Karpas-422 (cell line): ENCODE data around the gene IFRD1. TPM values are rescaled to one million over a fixed set of nuclear protein-coding genes. Genes with fewer than 3 reads are reported as not detected.
"Not testable (repeated sequence)": the region's sequence is repeated elsewhere in the genome, so short reads cannot be mapped to it uniquely, and the experiment has no call there.

ENCODE experiments used
- DNase-seq: peaks from one replicate; pipeline ENCODE4 v3.0.0-alpha.2; 2015
- H2AFZ ChIP-seq: fragments of 200-600 bp; sonication (generic); 2 replicates; pipeline ENCODE4 v1.6.1; 2014; ENCODE audit warnings: antibody characterized with exemption, low read length, mixed read lengths
- H3K27ac ChIP-seq: fragments of 200-600 bp; sonication (generic); 2 replicates; pipeline ENCODE4 v1.5.1; 2014; ENCODE audit warnings: mild to moderate bottlenecking, low read length, moderate library complexity
- H3K27me3 ChIP-seq: fragments of 200-600 bp; sonication (generic); 2 replicates; pipeline ENCODE4 v1.6.1; 2014; ENCODE audit warnings: low read length, mixed read lengths
- H3K36me3 ChIP-seq: fragments of 200-600 bp; sonication (generic); 2 replicates; pipeline ENCODE4 v1.6.1; 2014; ENCODE audit warnings: low read length, mixed read lengths; ENCODE audit not compliant: insufficient read depth
- H3K4me1 ChIP-seq: fragments of 200-600 bp; sonication (generic); 2 replicates; pipeline ENCODE4 v1.6.1; 2014; ENCODE audit warnings: mild to moderate bottlenecking, low read length, mixed read lengths
- H3K4me2 ChIP-seq: fragments of 200-600 bp; sonication (generic); 2 replicates; pipeline ENCODE4 v1.6.1; 2014; ENCODE audit warnings: low read length, low read depth, mild to moderate bottlenecking; ENCODE audit not compliant: poor library complexity, severe bottlenecking
- H3K4me3 ChIP-seq: fragments of 200-600 bp; sonication (generic); 2 replicates; pipeline ENCODE4 v1.5.1; 2014; ENCODE audit warnings: mild to moderate bottlenecking, antibody characterized with exemption, low read length, mixed read lengths
- H3K79me2 ChIP-seq: fragments of 200-600 bp; sonication (generic); 2 replicates; pipeline ENCODE4 v1.6.1; 2014; ENCODE audit warnings: mild to moderate bottlenecking, low read length, mixed read lengths
- H3K9ac ChIP-seq: fragments of 200-600 bp; sonication (generic); 2 replicates; pipeline ENCODE4 v1.6.0; 2014; ENCODE audit warnings: low read length
- H3K9me2 ChIP-seq: fragments of 200-600 bp; sonication (generic), shearing (Covaris generic); replicated peaks from 2 replicates; pipeline ENCODE4 v1.6.0; 2014; ENCODE audit warnings: mild to moderate bottlenecking, low read length, moderate library complexity; ENCODE audit not compliant: insufficient read depth
- H3K9me3 ChIP-seq: fragments of 300-700, 200-600 bp; sonication (generic); 2 replicates; pipeline ENCODE4 v1.6.1; 2014; ENCODE audit warnings: low read length, mixed read lengths
- H4K20me1 ChIP-seq: fragments of 200-600 bp; sonication (generic); 2 replicates; pipeline ENCODE4 v1.6.1; 2014; ENCODE audit warnings: mild to moderate bottlenecking, antibody characterized with exemption, low read length, low read depth; ENCODE audit not compliant: insufficient read depth
- total RNA-seq: library from RNA; depleted of rRNA; stranded (reverse); fragments of >200 nt; shearing (Covaris generic); gene quantifications from 2 replicates; pipeline ENCODE4 v1.2.3, GENCODE V29; 2014; ENCODE audit warnings: low replicate concordance

IFRD1 gene
- total RNA-seq, 1 experiment from 2014 or later, result 57.4 TPM

GRCh38 chr7:112510743-112511110 lies 60.5 kb downstream of the IFRD1 start:
- Histone ChIP-seq H3K27me3 (no peaks in the 10 kb centered on the region), H4K20me1 (no peaks in the 10 kb centered on the region), H3K4me2 (no peak overlapping the region), H3K79me2 (no peaks in the 10 kb centered on the region), H2AFZ (no peak overlapping the region), H3K4me1 (no peaks in the 10 kb centered on the region), H3K4me3 (no peak overlapping the region), H3K36me3 (no peaks in the 10 kb centered on the region), H3K9me2 (no peaks in the 10 kb centered on the region), H3K27ac (no peak overlapping the region), H3K9me3 (no peaks in the 10 kb centered on the region), H3K9ac (no peak overlapping the region)
- DNase-seq, result no peak

- Histone ChIP-seq H4K20me1 (no peaks in the 10 kb centered on the region), H3K27ac (no peak overlapping the region), H3K4me2 (no peak overlapping the region), H3K9me3 (no peaks in the 10 kb centered on the region), H3K4me3 (no peak overlapping the region), H3K9me2 (no peaks in the 10 kb centered on the region), H3K36me3 (no peaks in the 10 kb centered on the region), H3K27me3 (no peaks in the 10 kb centered on the region), H3K4me1 (no peaks in the 10 kb centered on the region), H3K9ac (no peak overlapping the region), H3K79me2 (no peaks in the 10 kb centered on the region), H2AFZ (no peak overlapping the region)
- DNase-seq, result no peak
Observed at GRCh38 chr7:112511451-112512202, 61.4 kb downstream of the IFRD1 start.

- H3K36me3 ChIP-seq, result no peaks in the 10 kb centered on the region
- no peaks in the 10 kb centered on the region for H3K9me2 ChIP-seq
- no peaks in the 10 kb centered on the region for H3K27me3 ChIP-seq
- H3K4me1 ChIP-seq, result no peaks in the 10 kb centered on the region
- no peak for DNase-seq
- H3K9ac ChIP-seq, result no peak overlapping the region
- no peak overlapping the region for H3K4me3 ChIP-seq
- H3K79me2 ChIP-seq, result no peaks in the 10 kb centered on the region
- no peaks in the 10 kb centered on the region for H4K20me1 ChIP-seq
- no peaks in the 10 kb centered on the region for H3K9me3 ChIP-seq
- H3K4me2 ChIP-seq, result no peak overlapping the region
- H2AFZ ChIP-seq, result no peak overlapping the region
- no peak overlapping the region for H3K27ac ChIP-seq
Observed at GRCh38 chr7:112512451-112513210, 62.4 kb downstream of the IFRD1 start.

- H4K20me1 ChIP-seq, result no peaks in the 10 kb centered on the region
- no peaks in the 10 kb centered on the region for H3K27me3 ChIP-seq
- no peaks in the 10 kb centered on the region for H3K9me3 ChIP-seq
- H3K36me3 ChIP-seq, result no peaks in the 10 kb centered on the region
- no peaks in the 10 kb centered on the region for H3K79me2 ChIP-seq
- H3K9ac ChIP-seq, result no peak overlapping the region
- H3K9me2 ChIP-seq, result no peaks in the 10 kb centered on the region
- no peak overlapping the region for H3K27ac ChIP-seq
- no peak for DNase-seq
- H3K4me2 ChIP-seq, result no peak overlapping the region
- H3K4me3 ChIP-seq, result no peak overlapping the region
- no peaks in the 10 kb centered on the region for H3K4me1 ChIP-seq
- H2AFZ ChIP-seq, result no peak overlapping the region
Observed at GRCh38 chr7:112515989-112516388, 65.7 kb downstream of the IFRD1 start.

GRCh38 chr7:112516418-112516817 lies 66.2 kb downstream of the IFRD1 start:
- H3K79me2 ChIP-seq, H4K20me1 ChIP-seq, H3K9me3 ChIP-seq, H3K36me3 ChIP-seq, H3K9me2 ChIP-seq, H3K27me3 ChIP-seq, H3K4me2 ChIP-seq, H2AFZ ChIP-seq, H3K9ac ChIP-seq, H3K27ac ChIP-seq, H3K4me3 ChIP-seq, DNase-seq, H3K4me1 ChIP-seq: not testable (repeated sequence)

- no peak for DNase-seq
- no peaks in the 10 kb centered on the region for H3K4me1 ChIP-seq
- no peaks in the 10 kb centered on the region for H3K36me3 ChIP-seq
Observed at GRCh38 chr7:112517487-112517886, 67.2 kb downstream of the IFRD1 start.

GRCh38 chr7:112520787-112521186 lies 70.5 kb downstream of the IFRD1 start:
- H2AFZ ChIP-seq, result no peak overlapping the region
- H3K9me3 ChIP-seq, result no peaks in the 10 kb centered on the region
- H3K27ac ChIP-seq, result no peak overlapping the region
- no peaks in the 10 kb centered on the region for H4K20me1 ChIP-seq
- DNase-seq, result no peak
- no peak overlapping the region for H3K9ac ChIP-seq
- H3K27me3 ChIP-seq, result no peaks in the 10 kb centered on the region
- no peaks in the 10 kb centered on the region for H3K4me1 ChIP-seq
- H3K36me3 ChIP-seq, result no peaks in the 10 kb centered on the region
- no peaks in the 10 kb centered on the region for H3K79me2 ChIP-seq
- no peak overlapping the region for H3K4me2 ChIP-seq
- no peak overlapping the region for H3K4me3 ChIP-seq
- no peaks in the 10 kb centered on the region for H3K9me2 ChIP-seq

More at GRCh38 chr7:112517487-112517886, 67.2 kb downstream of the IFRD1 start:
- no peaks in the 10 kb centered on the region for H3K9me3 ChIP-seq
- no peaks in the 10 kb centered on the region for H3K27me3 ChIP-seq
- H3K4me3 ChIP-seq, result no peak overlapping the region
- no peaks in the 10 kb centered on the region for H4K20me1 ChIP-seq
- H3K79me2 ChIP-seq, result no peaks in the 10 kb centered on the region
- H3K9ac ChIP-seq, result no peak overlapping the region
- H3K27ac ChIP-seq, result no peak overlapping the region
- H2AFZ ChIP-seq, result no peak overlapping the region
- no peaks in the 10 kb centered on the region for H3K9me2 ChIP-seq
- H3K4me2 ChIP-seq, result no peak overlapping the region

GRCh38 chr7:112521942-112522341 lies 71.7 kb downstream of the IFRD1 start:
- no peaks in the 10 kb centered on the region for H3K79me2 ChIP-seq
- no peak overlapping the region for H3K27ac ChIP-seq
- H3K9ac ChIP-seq, result no peak overlapping the region
- H3K9me3 ChIP-seq, result no peaks in the 10 kb centered on the region
- no peak for DNase-seq
- no peaks in the 10 kb centered on the region for H4K20me1 ChIP-seq
- H2AFZ ChIP-seq, result no peak overlapping the region
- H3K4me1 ChIP-seq, result no peaks in the 10 kb centered on the region
- no peaks in the 10 kb centered on the region for H3K9me2 ChIP-seq
- H3K27me3 ChIP-seq, result no peaks in the 10 kb centered on the region
- H3K4me2 ChIP-seq, result no peak overlapping the region
- H3K36me3 ChIP-seq, result no peaks in the 10 kb centered on the region
- H3K4me3 ChIP-seq, result no peak overlapping the region
